Activated CD4-positive, alpha-beta T cell treated with anti-CD3 and anti-CD28 coated beads for 36 hours (primary cell): Measurements from ENCODE around the gene ESRRA. TPM values are rescaled to one million over a fixed set of nuclear protein-coding genes. Genes with fewer than 3 reads are reported as not detected.

Source experiments
- ATAC-seq: fragments of 200-7000 bp; cut with Tn5 transposase; one replicate; pipeline ENCODE4 v1.10.0; 2021; ENCODE audit warnings: mild to moderate bottlenecking, moderate library complexity
- CTCF ChIA-PET: fragments of 350-600 bp; sonication (Branson Sonifier 250); formaldehyde crosslinking; loops from one replicate; lab custom pipeline; 2021; ENCODE audit warnings: antibody characterized with exemption; lab: Charles Lee
- POLR2A ChIA-PET: fragments of 350-600 bp; sonication (Branson Sonifier 250); formaldehyde crosslinking; loops from one replicate; lab custom pipeline; 2021; ENCODE audit warnings: antibody characterized with exemption, inconsistent platforms; lab: Charles Lee
- DNase-seq: peaks from one replicate; pipeline ENCODE4 v3.0.0-alpha.2; 2020
- H3K27ac Mint-ChIP-seq: one replicate; pipeline ENCODE4 v1.8.0; 2021; ENCODE audit warnings: mixed read lengths
- H3K27me3 Mint-ChIP-seq: one replicate; pipeline ENCODE4 v1.8.0; 2021; ENCODE audit warnings: mixed read lengths
- H3K36me3 Mint-ChIP-seq: one replicate; pipeline ENCODE4 v1.8.0; 2021; ENCODE audit warnings: low read depth, mixed read lengths
- H3K4me1 Mint-ChIP-seq: one replicate; pipeline ENCODE4 v1.8.0; 2021; ENCODE audit warnings: mixed read lengths
- H3K4me3 Mint-ChIP-seq: one replicate; pipeline ENCODE4 v1.8.0; 2021; ENCODE audit warnings: mild to moderate bottlenecking, moderate library complexity, mixed read lengths
- H3K9me3 Mint-ChIP-seq: one replicate; pipeline ENCODE4 v1.8.0; 2021; ENCODE audit warnings: low read depth, mixed read lengths
- intact Hi-C, 2 experiments: fragments of 100-400 bp; cut with DNase I in 1 of 2; cut with micrococcal nuclease in 1 of 2; formaldehyde crosslinking; loops; one replicate each; pipeline versions ENCODE4 v1.14.2 to v1.15.1; 2022 to 2024; cut with DNase I, micrococcal nuclease
- total RNA-seq, 2 experiments: library from RNA; stranded (reverse); gene quantifications; one replicate each; pipeline ENCODE4 v1.2.3, GENCODE V29; 2021

ESRRA gene
- total RNA-seq, 2 experiments from 2014 or later = 19.0 to 29.6 TPM

GRCh38 chr11:64338716-64339115 is 33.4 kb downstream of the ESRRA start:
- peaks cover 36% of the 10 kb centered on the region for H3K4me1 Mint-ChIP-seq
- peak overlapping the region; percentile 94 for H3K27ac Mint-ChIP-seq
- no peaks in the 10 kb centered on the region for H3K27me3 Mint-ChIP-seq
- CTCF ChIA-PET = no interaction called here
- peaks cover 23% of the 10 kb centered on the region for H3K36me3 Mint-ChIP-seq
- no peaks in the 10 kb centered on the region for H3K9me3 Mint-ChIP-seq
- peak overlapping the region; percentile 91 for H3K4me3 Mint-ChIP-seq
- ATAC-seq (no peak), DNase-seq (no peak)
- intact Hi-C loops = no loop called here
- POLR2A ChIA-PET = no interaction called here

- Mint-ChIP-seq H3K4me3 (peak overlapping the region; percentile 91), H3K27me3 (no peaks in the 10 kb centered on the region), H3K27ac (peak overlapping the region; percentile 94), H3K4me1 (peaks cover 36% of the 10 kb centered on the region), H3K36me3 (peaks cover 23% of the 10 kb centered on the region), H3K9me3 (no peaks in the 10 kb centered on the region)
- intact Hi-C loops = no loop called here
- POLR2A ChIA-PET = no interaction called here
- CTCF ChIA-PET = no interaction called here
- ATAC-seq (no peak), DNase-seq (no peak)
These were observed 34.0 kb downstream of the ESRRA start for GRCh38 chr11:64339286-64339685.

- ChIA-PET CTCF (interaction anchor here (0.6 kb wide), 1 partner anchor 270 kb away, joined by 3 read pairs; no protein-coding TSS in a partner anchor), POLR2A (interaction anchor here (0.7 kb wide), 1 partner anchor 14 kb away, joined by 4 read pairs; no protein-coding TSS in a partner anchor)
- Mint-ChIP-seq H3K27me3 (no peaks in the 10 kb centered on the region), H3K4me1 (peaks cover 34% of the 10 kb centered on the region), H3K36me3 (peaks cover 22% of the 10 kb centered on the region), H3K9me3 (no peaks in the 10 kb centered on the region), H3K4me3 (peak within 1 kb of the TSS; percentile 91), H3K27ac (peak within 1 kb of the TSS; percentile 94)
- ATAC-seq (peak; percentile 82), DNase-seq (peak; percentile 91)
- intact Hi-C loops = loop anchor here (1.0 to 10.0 kb wide), 6 partner anchors 22 to 775 kb away; partner anchors contain the start of genes ESRRA (in 2 of the 2), PRDX5 (in 1 of the 2), TM7SF2 (in 1 of the 2) and TRMT112 (in 1 of the 2)
These were observed 34.6 kb downstream of the ESRRA start, which contains the start of gene CCDC88B for GRCh38 chr11:64339754-64340408. CCDC88B (plus strand) TSS chr11:64340204; CDS start chr11:64340267, 63 bp downstream.

- H3K4me1 Mint-ChIP-seq = peaks cover 28% of the 10 kb centered on the region
- H3K4me3 Mint-ChIP-seq = peak overlapping the region; percentile 91
- DNase-seq (peak; percentile 91), ATAC-seq (peak; percentile 54)
- intact Hi-C loops = loop anchor here (1.0 to 10.0 kb wide), 6 partner anchors 23 to 774 kb away; partner anchors contain the start of genes ESRRA (in 2 of the 2), PRDX5 (in 1 of the 2), TM7SF2 (in 1 of the 2) and TRMT112 (in 1 of the 2)
- no peaks in the 10 kb centered on the region for H3K9me3 Mint-ChIP-seq
- peak overlapping the region; percentile 92 for H3K27ac Mint-ChIP-seq
- ChIA-PET POLR2A (interaction anchor here (0.8 to 1.1 kb wide), 2 partner anchors 9 to 11 kb away, joined by 3 read pairs; no protein-coding TSS in a partner anchor), CTCF (interaction anchor here (0.5 to 1.6 kb wide), 4 partner anchors 14 to 659 kb away, joined by 3 to 5 read pairs (median 4); partner anchors contain the start of genes PRDX5, RTN3 and TRMT112)
- H3K27me3 Mint-ChIP-seq = no peaks in the 10 kb centered on the region
- H3K36me3 Mint-ChIP-seq = peaks cover 24% of the 10 kb centered on the region
These were observed 35.5 kb downstream of the ESRRA start for GRCh38 chr11:64340671-64341335.

- ChIA-PET POLR2A (interaction anchor here (0.8 to 1.1 kb wide), 2 partner anchors 10 to 11 kb away, joined by 3 read pairs; no protein-coding TSS in a partner anchor), CTCF (interaction anchor here (0.7 to 2.3 kb wide), 5 partner anchors 10 to 660 kb away, joined by 3 to 6 read pairs (median 4); partner anchors contain the start of genes PRDX5, RTN3 and TRMT112)
- peak overlapping the region; percentile 91 for H3K4me3 Mint-ChIP-seq
- peaks cover 28% of the 10 kb centered on the region for H3K4me1 Mint-ChIP-seq
- DNase-seq (no peak), ATAC-seq (no peak)
- no peaks in the 10 kb centered on the region for H3K9me3 Mint-ChIP-seq
- H3K27me3 Mint-ChIP-seq = no peaks in the 10 kb centered on the region
- peaks cover 26% of the 10 kb centered on the region for H3K36me3 Mint-ChIP-seq
- H3K27ac Mint-ChIP-seq = no peak overlapping the region
- intact Hi-C loops = loop anchor here (5.0 to 10.0 kb wide), 2 partner anchors 34 to 773 kb away; partner anchors contain the start of genes ESRRA (in 1 of the 2), TM7SF2 (in 1 of the 2) and ZNHIT2 (in 1 of the 2)
These were observed 36.1 kb downstream of the ESRRA start for GRCh38 chr11:64341429-64341828.

GRCh38 chr11:64341851-64342791 is 36.8 kb downstream of the ESRRA start:
- ChIA-PET CTCF (interaction anchor here (0.9 to 2.3 kb wide), 9 partner anchors 10 to 661 kb away, joined by 3 to 10 read pairs (median 5); partner anchors contain the start of genes PRDX5, RTN3 and TRMT112), POLR2A (interaction anchor here (1.1 kb wide), 2 partner anchors 11 to 24 kb away, joined by 3 to 5 read pairs; partner anchors contain the start of genes PRDX5 and TRMT112)
- no peaks in the 10 kb centered on the region for H3K27me3 Mint-ChIP-seq
- H3K4me1 Mint-ChIP-seq = peaks cover 28% of the 10 kb centered on the region
- intact Hi-C loops = loop anchor here (1.0 to 10.0 kb wide), 8 partner anchors 17 to 773 kb away; partner anchors contain the start of genes RPS6KA4 (in 2 of the 2), ESRRA (in 1 of the 2), FKBP2 (in 1 of the 2) and GPR137 (in 1 of the 2)
- no peak overlapping the region for H3K27ac Mint-ChIP-seq
- DNase-seq (peak; percentile 96), ATAC-seq (peak; percentile 77)
- no peaks in the 10 kb centered on the region for H3K9me3 Mint-ChIP-seq
- H3K4me3 Mint-ChIP-seq = no peak overlapping the region
- H3K36me3 Mint-ChIP-seq = peaks cover 27% of the 10 kb centered on the region

GRCh38 chr11:64342869-64343745 is 37.8 kb downstream of the ESRRA start:
- ATAC-seq = no peak

GRCh38 chr11:64343767-64344559 is 38.6 kb downstream of the ESRRA start:
- no peak for ATAC-seq
- H3K27ac Mint-ChIP-seq = no peak overlapping the region
- POLR2A ChIA-PET = interaction anchor here (0.7 kb wide), 1 partner anchor 412 kb away, joined by 4 read pairs; no protein-coding TSS in a partner anchor
- no peaks in the 10 kb centered on the region for H3K27me3 Mint-ChIP-seq
- DNase-seq = peak; percentile 46
- CTCF ChIA-PET = interaction anchor here (0.7 to 1.8 kb wide), 3 partner anchors 13 to 43 kb away, joined by 3 to 6 read pairs (median 5); partner anchors contain the start of genes PRDX5 and TRMT112
- H3K4me1 Mint-ChIP-seq = peaks cover 26% of the 10 kb centered on the region
- intact Hi-C loops = loop anchor here (2.0 to 10.0 kb wide), 3 partner anchors 15 to 771 kb away; partner anchors contain the start of genes ESRRA (in 1 of the 2), RPS6KA4 (in 1 of the 2), TM7SF2 (in 1 of the 2) and ZNHIT2 (in 1 of the 2)
- peaks cover 27% of the 10 kb centered on the region for H3K36me3 Mint-ChIP-seq
- no peak overlapping the region for H3K4me3 Mint-ChIP-seq
- no peaks in the 10 kb centered on the region for H3K9me3 Mint-ChIP-seq

More at GRCh38 chr11:64342869-64343745, 37.8 kb downstream of the ESRRA start:
- Mint-ChIP-seq H3K9me3 (no peaks in the 10 kb centered on the region), H3K27ac (no peak overlapping the region), H3K36me3 (peaks cover 24% of the 10 kb centered on the region), H3K4me3 (no peak overlapping the region), H3K4me1 (peaks cover 28% of the 10 kb centered on the region), H3K27me3 (no peaks in the 10 kb centered on the region)
- ChIA-PET CTCF (interaction anchor here (0.7 to 2.3 kb wide), 10 partner anchors 11 to 138 kb away, joined by 3 to 10 read pairs (median 5); partner anchors contain the start of genes PRDX5 and TRMT112), POLR2A (interaction anchor here (1.1 kb wide), 1 partner anchor 25 kb away, joined by 5 read pairs; the partner anchor contains the start of genes PRDX5 and TRMT112)
- DNase-seq = no peak
- intact Hi-C loops = loop anchor here (1.0 to 10.0 kb wide), 8 partner anchors 16 to 772 kb away; partner anchors contain the start of genes RPS6KA4 (in 2 of the 2), ESRRA (in 1 of the 2), FKBP2 (in 1 of the 2) and GPR137 (in 1 of the 2)
